A549 (cell line): ENCODE measurements around the gene CDX1.

Source experiments
- NPAS2 ChIP-seq: fragments of 250-450 bp; sonication (Bioruptor Pico); IDR thresholded peaks from 2 replicates; pipeline ENCODE4 v1.8.0; 2022; ENCODE audit warnings: mild to moderate bottlenecking, moderate library complexity, borderline replicate concordance
- POLR2A ChIP-seq: IDR thresholded peaks from 2 replicates; pipeline ENCODE4 v1.6.1; 2012; ENCODE audit warnings: mild to moderate bottlenecking, low read length
- TF ChIP-seq, protein P1 (sequence below): fragments of >200 bp; sonication (Bioruptor Twin); formaldehyde crosslinking; IDR thresholded peaks from 3 replicates; pipeline ENCODE4 v1.5.1; 2016

DNA sequence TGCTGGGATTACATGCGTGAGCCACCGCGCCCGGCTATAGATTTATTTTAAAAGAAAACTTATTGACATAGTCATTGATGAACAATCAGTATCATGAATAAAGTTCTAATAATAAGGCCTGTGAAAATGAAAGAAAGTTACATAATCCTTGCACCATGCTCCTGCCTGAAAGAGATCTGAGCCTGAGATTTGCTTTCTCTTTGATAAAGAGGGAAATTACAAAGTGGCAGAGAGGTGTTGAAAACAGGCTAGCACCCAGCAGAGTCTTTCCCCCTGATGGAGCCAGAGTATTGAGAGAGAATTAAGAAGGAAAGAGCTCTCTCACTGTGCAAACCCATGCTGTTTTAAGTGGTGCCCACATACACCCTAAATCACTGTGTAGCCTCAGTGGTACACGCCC, 60.5 kb downstream of the CDX1 start:
- TF ChIP-seq NPAS2 (CRISPR knock-in tag) = no peak
- no peak for TF ChIP-seq POLR2A
- TF ChIP-seq, protein P1, sequence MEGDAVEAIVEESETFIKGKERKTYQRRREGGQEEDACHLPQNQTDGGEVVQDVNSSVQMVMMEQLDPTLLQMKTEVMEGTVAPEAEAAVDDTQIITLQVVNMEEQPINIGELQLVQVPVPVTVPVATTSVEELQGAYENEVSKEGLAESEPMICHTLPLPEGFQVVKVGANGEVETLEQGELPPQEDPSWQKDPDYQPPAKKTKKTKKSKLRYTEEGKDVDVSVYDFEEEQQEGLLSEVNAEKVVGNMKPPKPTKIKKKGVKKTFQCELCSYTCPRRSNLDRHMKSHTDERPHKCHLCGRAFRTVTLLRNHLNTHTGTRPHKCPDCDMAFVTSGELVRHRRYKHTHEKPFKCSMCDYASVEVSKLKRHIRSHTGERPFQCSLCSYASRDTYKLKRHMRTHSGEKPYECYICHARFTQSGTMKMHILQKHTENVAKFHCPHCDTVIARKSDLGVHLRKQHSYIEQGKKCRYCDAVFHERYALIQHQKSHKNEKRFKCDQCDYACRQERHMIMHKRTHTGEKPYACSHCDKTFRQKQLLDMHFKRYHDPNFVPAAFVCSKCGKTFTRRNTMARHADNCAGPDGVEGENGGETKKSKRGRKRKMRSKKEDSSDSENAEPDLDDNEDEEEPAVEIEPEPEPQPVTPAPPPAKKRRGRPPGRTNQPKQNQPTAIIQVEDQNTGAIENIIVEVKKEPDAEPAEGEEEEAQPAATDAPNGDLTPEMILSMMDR = no peak
